HepG2 (cell line): ENCODE data around the gene LIFR. TPM values are rescaled to one million over a fixed set of nuclear protein-coding genes. Genes with fewer than 3 reads are reported as not detected.

ENCODE experiments used
- BRD4 ChIP-seq: sonication (generic); formaldehyde crosslinking; IDR thresholded peaks from 2 replicates; pipeline ENCODE4 v1.4.0; 2020; ENCODE audit warnings: missing genetic modification reagents
- EP300 ChIP-seq, 3 experiments: sonication (generic) in 1 of 3; formaldehyde crosslinking in 1 of 3; IDR thresholded peaks; 2 replicates each; pipeline versions ENCODE4 v1.5.1 to v1.6.1; 2011 to 2020; ENCODE audit warnings: low read depth in 2 of 3, low read length in 2 of 3, borderline replicate concordance in 1 of 3, improper control_type of control experiment in 1 of 3, mild to moderate bottlenecking in 1 of 3, missing genetic modification reagents in 1 of 3, moderate library complexity in 1 of 3
- FOXO1 ChIP-seq: sonication (generic); formaldehyde crosslinking; IDR thresholded peaks from 2 replicates; pipeline ENCODE4 v1.4.0; 2020; ENCODE audit warnings: missing genetic modification reagents
- GFI1 ChIP-seq: sonication (generic); formaldehyde crosslinking; IDR thresholded peaks from 2 replicates; pipeline ENCODE4 v1.5.0; 2020; ENCODE audit warnings: missing genetic modification reagents, mild to moderate bottlenecking, borderline replicate concordance
- KLF9 ChIP-seq: IDR thresholded peaks from 2 replicates; pipeline ENCODE4 v1.6.1; 2016; ENCODE audit warnings: low read depth
- NFE2L1 ChIP-seq: sonication (generic); formaldehyde crosslinking; IDR thresholded peaks from 2 replicates; pipeline ENCODE4 v1.4.0; 2020; ENCODE audit warnings: missing genetic modification reagents, mild to moderate bottlenecking, borderline replicate concordance
- POLR2AphosphoS5 ChIP-seq: IDR thresholded peaks from 2 replicates; pipeline ENCODE4 v1.6.1; 2012; ENCODE audit warnings: low read depth, low read length
- SIX1 ChIP-seq: sonication (generic); formaldehyde crosslinking; IDR thresholded peaks from 2 replicates; pipeline ENCODE4 v1.4.0; 2020; ENCODE audit warnings: missing genetic modification reagents, borderline replicate concordance
- ZBTB42 ChIP-seq: sonication (generic); formaldehyde crosslinking; IDR thresholded peaks from 2 replicates; pipeline ENCODE4 v1.5.0; 2020; ENCODE audit warnings: mild to moderate bottlenecking, missing genetic modification reagents
- ZMYM2 ChIP-seq: sonication (generic); formaldehyde crosslinking; IDR thresholded peaks from 2 replicates; pipeline ENCODE4 v1.8.0; 2022; ENCODE audit warnings: mild to moderate bottlenecking, missing genetic modification reagents
- ZNF460 ChIP-seq: sonication (generic); formaldehyde crosslinking; IDR thresholded peaks from 2 replicates; pipeline ENCODE4 v1.5.1; 2020; ENCODE audit warnings: missing genetic modification reagents, mild to moderate bottlenecking, borderline replicate concordance
- ZNF598 ChIP-seq: sonication (generic); formaldehyde crosslinking; IDR thresholded peaks from 2 replicates; pipeline ENCODE4 v1.5.1; 2020; ENCODE audit warnings: mild to moderate bottlenecking, missing genetic modification reagents, borderline replicate concordance
- ZNF891 ChIP-seq: sonication (generic); formaldehyde crosslinking; IDR thresholded peaks from 2 replicates; pipeline ENCODE4 v1.5.0; 2020; ENCODE audit warnings: mild to moderate bottlenecking, missing genetic modification reagents
- ZSCAN25 ChIP-seq: sonication (generic); formaldehyde crosslinking; IDR thresholded peaks from 2 replicates; pipeline ENCODE4 v1.8.0; 2022; ENCODE audit warnings: mild to moderate bottlenecking, missing genetic modification reagents
- polyA plus RNA-seq, 8 experiments: library from polyadenylated mRNA; depleted of rRNA in 3 of 8; stranded (reverse) in 7 of 8; unstranded in 1 of 8; fragments of >200 nt; fragmentation: Illumina TruSeq in 4 of 8; extraction: Trizol in 4 of 8; gene quantifications; 2 replicates each; pipeline versions ENCODE4 v1.2.1 to v1.2.3, GENCODE V29; 2011 to 2016; ENCODE audit warnings: low read depth in 4 of 8, missing spikeins in 1 of 8, mixed read lengths in 1 of 8; ENCODE audit not compliant: insufficient read depth in 1 of 8
- total RNA-seq, 5 experiments: library from RNA; depleted of rRNA; stranded (reverse); fragments of >200 nt; fragmentation: Illumina TruSeq; extraction: Trizol; gene quantifications; 2 replicates each; pipeline ENCODE4 v1.2.3, GENCODE V29; 2016; ENCODE audit warnings: low read depth in 1 of 5
- TF ChIP-seq, protein P1 (sequence below): sonication (generic); formaldehyde crosslinking; IDR thresholded peaks from 2 replicates; pipeline ENCODE4 v1.4.0; 2020; ENCODE audit warnings: mild to moderate bottlenecking, missing genetic modification reagents
- TF ChIP-seq, protein P2 (sequence below): sonication (generic); formaldehyde crosslinking; IDR thresholded peaks from 2 replicates; pipeline ENCODE4 v1.4.0; 2020; ENCODE audit warnings: missing genetic modification reagents, mild to moderate bottlenecking, borderline replicate concordance
- TF ChIP-seq, protein P3 (sequence below): sonication (generic); formaldehyde crosslinking; IDR thresholded peaks from 2 replicates; pipeline ENCODE4 v1.5.1; 2020; ENCODE audit warnings: mild to moderate bottlenecking, missing genetic modification reagents, moderate library complexity
- TF ChIP-seq, protein P4 (sequence below): sonication (generic); formaldehyde crosslinking; IDR thresholded peaks from 2 replicates; pipeline ENCODE4 v1.5.0; 2020; ENCODE audit warnings: missing genetic modification reagents
- TF ChIP-seq, protein P5 (sequence below): sonication (generic); formaldehyde crosslinking; IDR thresholded peaks from 2 replicates; pipeline ENCODE4 v1.4.0; 2020; ENCODE audit warnings: missing genetic modification reagents
- TF ChIP-seq, protein P6 (sequence below): sonication (generic); formaldehyde crosslinking; IDR thresholded peaks from 2 replicates; pipeline ENCODE4 v1.5.0; 2020; ENCODE audit warnings: mild to moderate bottlenecking, missing genetic modification reagents

The LIFR gene
- total and polyA plus RNA-seq, 2 of the 13 experiments (the other 11 are each of a cell fraction or from before 2014, with no cell fraction given): 6.3 to 25.2 TPM

DNA sequence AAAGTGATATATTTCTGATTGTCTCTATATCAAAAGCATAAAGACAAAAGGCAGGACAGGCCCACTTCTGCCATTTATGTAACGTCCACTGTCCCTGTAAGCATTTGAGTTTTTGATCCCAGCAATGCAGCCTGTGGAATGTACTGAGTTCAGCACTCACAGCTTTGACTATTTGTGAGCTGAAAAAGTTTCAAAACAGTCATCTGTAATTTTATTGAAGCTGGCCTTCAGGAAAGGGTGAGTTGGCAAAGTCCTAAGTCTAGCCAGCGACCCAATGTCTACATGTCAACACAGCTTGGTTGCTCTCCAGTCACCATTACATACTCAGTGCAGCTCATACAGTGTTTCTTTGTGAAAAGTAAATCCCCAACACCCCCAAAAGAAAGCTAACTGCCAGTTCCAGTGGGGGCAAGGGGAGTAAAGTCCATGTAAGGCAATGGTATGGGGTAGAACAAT is 9.7 kb downstream of the LIFR start (continued):
- TF ChIP-seq, protein P1, sequence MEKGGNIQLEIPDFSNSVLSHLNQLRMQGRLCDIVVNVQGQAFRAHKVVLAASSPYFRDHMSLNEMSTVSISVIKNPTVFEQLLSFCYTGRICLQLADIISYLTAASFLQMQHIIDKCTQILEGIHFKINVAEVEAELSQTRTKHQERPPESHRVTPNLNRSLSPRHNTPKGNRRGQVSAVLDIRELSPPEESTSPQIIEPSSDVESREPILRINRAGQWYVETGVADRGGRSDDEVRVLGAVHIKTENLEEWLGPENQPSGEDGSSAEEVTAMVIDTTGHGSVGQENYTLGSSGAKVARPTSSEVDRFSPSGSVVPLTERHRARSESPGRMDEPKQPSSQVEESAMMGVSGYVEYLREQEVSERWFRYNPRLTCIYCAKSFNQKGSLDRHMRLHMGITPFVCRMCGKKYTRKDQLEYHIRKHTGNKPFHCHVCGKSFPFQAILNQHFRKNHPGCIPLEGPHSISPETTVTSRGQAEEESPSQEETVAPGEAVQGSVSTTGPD (CRISPR knock-in tag): no peak
- TF ChIP-seq NFE2L1 (CRISPR knock-in tag) (no peak), ZBTB42 (CRISPR knock-in tag) (no peak), POLR2AphosphoS5 (no peak), ZNF891 (CRISPR knock-in tag) (no peak), ZMYM2 (no peak), EP300 (IDR thresholded peaks at IDR 0.05; ENCODE audit: low read depth in 2 of 2, low read length in 2 of 2) (peak; percentile 81 to 82), EP300 (CRISPR knock-in tag; IDR thresholded peaks at IDR 0.05; ENCODE audit: borderline replicate concordance) (peak; percentile 66), FOXO1 (CRISPR knock-in tag) (peak; percentile 81), ZSCAN25 (CRISPR knock-in tag) (no peak; the same call in 1 of the 2 replicates), KLF9 (CRISPR knock-in tag) (no peak), BRD4 (no peak), ZNF598 (CRISPR knock-in tag) (no peak), SIX1 (CRISPR knock-in tag) (no peak), ZNF460 (no peak), GFI1 (CRISPR knock-in tag) (no peak)
- TF ChIP-seq, protein P2, sequence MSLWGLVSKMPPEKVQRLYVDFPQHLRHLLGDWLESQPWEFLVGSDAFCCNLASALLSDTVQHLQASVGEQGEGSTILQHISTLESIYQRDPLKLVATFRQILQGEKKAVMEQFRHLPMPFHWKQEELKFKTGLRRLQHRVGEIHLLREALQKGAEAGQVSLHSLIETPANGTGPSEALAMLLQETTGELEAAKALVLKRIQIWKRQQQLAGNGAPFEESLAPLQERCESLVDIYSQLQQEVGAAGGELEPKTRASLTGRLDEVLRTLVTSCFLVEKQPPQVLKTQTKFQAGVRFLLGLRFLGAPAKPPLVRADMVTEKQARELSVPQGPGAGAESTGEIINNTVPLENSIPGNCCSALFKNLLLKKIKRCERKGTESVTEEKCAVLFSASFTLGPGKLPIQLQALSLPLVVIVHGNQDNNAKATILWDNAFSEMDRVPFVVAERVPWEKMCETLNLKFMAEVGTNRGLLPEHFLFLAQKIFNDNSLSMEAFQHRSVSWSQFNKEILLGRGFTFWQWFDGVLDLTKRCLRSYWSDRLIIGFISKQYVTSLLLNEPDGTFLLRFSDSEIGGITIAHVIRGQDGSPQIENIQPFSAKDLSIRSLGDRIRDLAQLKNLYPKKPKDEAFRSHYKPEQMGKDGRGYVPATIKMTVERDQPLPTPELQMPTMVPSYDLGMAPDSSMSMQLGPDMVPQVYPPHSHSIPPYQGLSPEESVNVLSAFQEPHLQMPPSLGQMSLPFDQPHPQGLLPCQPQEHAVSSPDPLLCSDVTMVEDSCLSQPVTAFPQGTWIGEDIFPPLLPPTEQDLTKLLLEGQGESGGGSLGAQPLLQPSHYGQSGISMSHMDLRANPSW (CRISPR knock-in tag): no peak
- TF ChIP-seq, protein P3, sequence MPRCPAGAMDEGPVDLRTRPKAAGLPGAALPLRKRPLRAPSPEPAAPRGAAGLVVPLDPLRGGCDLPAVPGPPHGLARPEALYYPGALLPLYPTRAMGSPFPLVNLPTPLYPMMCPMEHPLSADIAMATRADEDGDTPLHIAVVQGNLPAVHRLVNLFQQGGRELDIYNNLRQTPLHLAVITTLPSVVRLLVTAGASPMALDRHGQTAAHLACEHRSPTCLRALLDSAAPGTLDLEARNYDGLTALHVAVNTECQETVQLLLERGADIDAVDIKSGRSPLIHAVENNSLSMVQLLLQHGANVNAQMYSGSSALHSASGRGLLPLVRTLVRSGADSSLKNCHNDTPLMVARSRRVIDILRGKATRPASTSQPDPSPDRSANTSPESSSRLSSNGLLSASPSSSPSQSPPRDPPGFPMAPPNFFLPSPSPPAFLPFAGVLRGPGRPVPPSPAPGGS (CRISPR knock-in tag): no peak
- TF ChIP-seq, protein P4, sequence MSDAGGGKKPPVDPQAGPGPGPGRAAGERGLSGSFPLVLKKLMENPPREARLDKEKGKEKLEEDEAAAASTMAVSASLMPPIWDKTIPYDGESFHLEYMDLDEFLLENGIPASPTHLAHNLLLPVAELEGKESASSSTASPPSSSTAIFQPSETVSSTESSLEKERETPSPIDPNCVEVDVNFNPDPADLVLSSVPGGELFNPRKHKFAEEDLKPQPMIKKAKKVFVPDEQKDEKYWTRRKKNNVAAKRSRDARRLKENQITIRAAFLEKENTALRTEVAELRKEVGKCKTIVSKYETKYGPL (CRISPR knock-in tag): peak; percentile 62; the same call in 1 of the 2 replicates
- TF ChIP-seq, protein P5, sequence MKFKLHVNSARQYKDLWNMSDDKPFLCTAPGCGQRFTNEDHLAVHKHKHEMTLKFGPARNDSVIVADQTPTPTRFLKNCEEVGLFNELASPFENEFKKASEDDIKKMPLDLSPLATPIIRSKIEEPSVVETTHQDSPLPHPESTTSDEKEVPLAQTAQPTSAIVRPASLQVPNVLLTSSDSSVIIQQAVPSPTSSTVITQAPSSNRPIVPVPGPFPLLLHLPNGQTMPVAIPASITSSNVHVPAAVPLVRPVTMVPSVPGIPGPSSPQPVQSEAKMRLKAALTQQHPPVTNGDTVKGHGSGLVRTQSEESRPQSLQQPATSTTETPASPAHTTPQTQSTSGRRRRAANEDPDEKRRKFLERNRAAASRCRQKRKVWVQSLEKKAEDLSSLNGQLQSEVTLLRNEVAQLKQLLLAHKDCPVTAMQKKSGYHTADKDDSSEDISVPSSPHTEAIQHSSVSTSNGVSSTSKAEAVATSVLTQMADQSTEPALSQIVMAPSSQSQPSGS (CRISPR knock-in tag): no peak
- TF ChIP-seq, protein P6, sequence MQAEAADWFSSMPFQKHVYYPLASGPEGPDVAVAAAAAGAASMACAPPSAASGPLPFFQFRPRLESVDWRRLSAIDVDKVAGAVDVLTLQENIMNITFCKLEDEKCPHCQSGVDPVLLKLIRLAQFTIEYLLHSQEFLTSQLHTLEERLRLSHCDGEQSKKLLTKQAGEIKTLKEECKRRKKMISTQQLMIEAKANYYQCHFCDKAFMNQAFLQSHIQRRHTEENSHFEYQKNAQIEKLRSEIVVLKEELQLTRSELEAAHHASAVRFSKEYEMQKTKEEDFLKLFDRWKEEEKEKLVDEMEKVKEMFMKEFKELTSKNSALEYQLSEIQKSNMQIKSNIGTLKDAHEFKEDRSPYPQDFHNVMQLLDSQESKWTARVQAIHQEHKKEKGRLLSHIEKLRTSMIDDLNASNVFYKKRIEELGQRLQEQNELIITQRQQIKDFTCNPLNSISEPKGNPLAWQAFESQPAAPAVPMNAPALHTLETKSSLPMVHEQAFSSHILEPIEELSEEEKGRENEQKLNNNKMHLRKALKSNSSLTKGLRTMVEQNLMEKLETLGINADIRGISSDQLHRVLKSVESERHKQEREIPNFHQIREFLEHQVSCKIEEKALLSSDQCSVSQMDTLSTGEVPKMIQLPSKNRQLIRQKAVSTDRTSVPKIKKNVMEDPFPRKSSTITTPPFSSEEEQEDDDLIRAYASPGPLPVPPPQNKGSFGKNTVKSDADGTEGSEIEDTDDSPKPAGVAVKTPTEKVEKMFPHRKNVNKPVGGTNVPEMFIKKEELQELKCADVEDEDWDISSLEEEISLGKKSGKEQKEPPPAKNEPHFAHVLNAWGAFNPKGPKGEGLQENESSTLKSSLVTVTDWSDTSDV (CRISPR knock-in tag): no peak
